Anterior cingulate cortex (tissue), 58 donors: Measurements from ENCODE around the gene ALOX12.

Experiments used
- DNase-seq, 58 donors: peaks; one replicate each; lab custom pipeline; 2025; lab: John Stamatoyannopoulos, UW

Gene ALOX12

GRCh38 chr17:7020894-7021664 lies 25.2 kb downstream of the ALOX12 start:
- DNase-seq: no peak

DNA sequence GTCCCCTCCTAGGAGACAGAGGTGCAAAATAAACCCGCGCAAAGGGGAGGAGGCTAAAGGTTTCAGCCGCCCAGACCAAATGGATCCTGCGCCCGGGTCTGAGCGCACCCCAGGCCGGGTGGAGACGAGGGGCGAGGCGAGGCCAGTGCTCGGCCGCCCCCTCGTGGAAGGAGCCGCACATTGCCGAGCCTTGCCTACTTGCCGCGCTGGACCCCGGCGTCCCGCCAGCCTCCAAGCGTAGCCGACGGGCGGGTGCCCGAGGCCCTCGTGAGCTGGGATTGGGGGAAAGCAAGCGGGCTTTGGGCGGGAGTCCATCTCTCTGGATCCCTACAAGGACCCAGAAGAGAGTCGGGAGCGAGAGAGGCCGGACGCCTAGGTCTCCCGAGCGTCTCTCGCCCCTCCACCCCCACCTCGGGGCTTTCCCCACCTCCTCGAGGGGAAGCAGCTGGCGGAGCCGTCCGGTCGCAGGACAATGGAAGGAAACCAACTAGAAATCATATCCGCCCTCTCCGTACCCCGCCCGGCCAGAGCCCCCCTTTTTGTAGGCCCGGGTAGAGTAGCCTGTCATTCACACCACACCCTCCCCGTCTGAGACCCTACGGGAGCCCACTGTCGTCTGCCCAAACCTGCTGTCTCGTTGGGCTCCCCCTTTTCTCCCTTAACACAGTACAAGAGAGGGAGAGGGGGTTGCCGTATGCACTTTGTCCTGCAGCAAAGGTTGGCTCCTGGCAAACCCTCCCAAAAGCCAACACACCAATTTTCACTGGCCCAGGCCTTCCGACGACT lies 26.3 kb downstream of the ALOX12 start:
- peak in 47 of 58 donors; percentile 11 to 77 (median 42) for DNase-seq

DNA sequence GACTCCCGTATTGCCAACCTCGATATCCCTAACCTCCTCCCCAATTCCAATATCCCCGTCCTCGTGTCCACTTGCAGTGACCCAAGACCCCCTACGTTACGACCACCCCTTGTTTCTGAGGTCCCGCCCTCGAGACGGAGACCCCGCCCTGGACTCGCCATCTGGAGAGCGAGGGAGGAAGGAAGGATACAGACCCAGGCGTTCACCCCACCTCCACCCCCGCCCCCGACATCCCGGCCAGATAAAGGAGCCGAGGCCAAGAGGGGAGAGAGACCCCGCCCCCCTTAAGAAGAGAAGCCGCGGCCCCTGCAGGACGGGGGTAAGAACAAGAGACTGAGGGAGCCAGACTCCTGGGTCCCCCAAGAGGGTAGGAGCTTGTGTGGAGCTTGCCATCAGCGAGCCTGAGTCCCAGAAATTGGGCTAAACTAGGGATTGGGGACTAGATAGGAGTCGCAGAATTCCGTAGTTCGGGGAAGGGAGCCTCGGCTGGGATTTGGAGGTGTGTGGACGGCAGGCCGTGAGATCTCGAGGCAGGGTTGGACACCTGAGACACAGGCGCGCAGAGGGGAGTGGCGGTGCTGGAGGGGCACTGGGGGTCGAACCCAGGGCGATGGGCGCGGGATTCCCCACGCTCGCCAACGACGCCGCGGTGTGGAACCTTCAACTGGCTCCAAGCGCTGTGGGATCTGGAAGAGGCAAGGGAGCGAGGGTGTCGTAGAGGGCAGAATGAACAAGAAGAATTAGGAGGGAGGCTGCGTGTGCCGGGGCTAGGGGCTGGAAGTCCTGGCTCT lies 27.1 kb downstream of the ALOX12 start, which contains the start of gene BCL6B:
Gene BCL6B (plus strand): TSS at position 270 of the 791 bp plus-strand sequence. CDS start 622 bp downstream, outside the sequence.
- DNase-seq: no peak

GRCh38 chr17:7023576-7024401 lies 27.9 kb downstream of the ALOX12 start:
- peak in 49 of 58 donors; percentile 6 to 86 (median 55) for DNase-seq

DNA sequence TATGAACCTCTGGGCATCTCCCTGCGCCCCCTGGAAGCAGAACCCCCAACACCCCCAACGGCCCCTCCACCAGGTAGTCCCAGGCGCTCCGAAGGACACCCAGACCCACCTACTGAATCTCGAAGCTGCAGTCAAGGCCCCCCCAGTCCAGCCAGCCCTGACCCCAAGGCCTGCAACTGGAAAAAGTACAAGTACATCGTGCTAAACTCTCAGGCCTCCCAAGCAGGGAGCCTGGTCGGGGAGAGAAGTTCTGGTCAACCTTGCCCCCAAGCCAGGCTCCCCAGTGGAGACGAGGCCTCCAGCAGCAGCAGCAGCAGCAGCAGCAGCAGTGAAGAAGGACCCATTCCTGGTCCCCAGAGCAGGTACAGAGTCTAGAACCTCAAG lies 28.5 kb downstream of the ALOX12 start:
- DNase-seq: no peak

DNA sequence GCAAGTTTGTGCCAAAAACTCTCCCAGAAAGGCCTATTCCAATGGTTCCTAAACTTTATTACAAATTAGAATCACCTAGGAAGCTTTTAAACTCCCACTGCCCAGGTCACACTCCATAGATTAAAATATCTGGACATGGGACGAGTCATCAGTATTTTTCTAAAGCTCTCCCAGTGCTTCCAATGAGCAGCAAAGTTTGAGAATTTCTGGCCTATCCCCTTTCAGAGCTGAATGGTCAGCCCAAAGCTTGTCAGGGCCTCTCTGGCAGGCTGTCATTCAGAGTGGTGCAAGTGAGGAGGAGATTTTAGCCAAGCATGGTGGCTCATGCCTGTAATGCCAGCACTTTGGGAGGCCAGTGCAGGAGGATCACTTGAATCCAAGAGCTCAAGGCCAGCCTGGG lies 29.4 kb downstream of the ALOX12 start:
- DNase-seq: no peak

- no peak for DNase-seq
These were observed 30.7 kb downstream of the ALOX12 start for GRCh38 chr17:7026471-7027115.

GRCh38 chr17:7027335-7027734 lies 31.5 kb downstream of the ALOX12 start:
- DNase-seq: no peak

- no peak for DNase-seq
These were observed 33.2 kb downstream of the ALOX12 start for GRCh38 chr17:7029096-7029495.

DNA sequence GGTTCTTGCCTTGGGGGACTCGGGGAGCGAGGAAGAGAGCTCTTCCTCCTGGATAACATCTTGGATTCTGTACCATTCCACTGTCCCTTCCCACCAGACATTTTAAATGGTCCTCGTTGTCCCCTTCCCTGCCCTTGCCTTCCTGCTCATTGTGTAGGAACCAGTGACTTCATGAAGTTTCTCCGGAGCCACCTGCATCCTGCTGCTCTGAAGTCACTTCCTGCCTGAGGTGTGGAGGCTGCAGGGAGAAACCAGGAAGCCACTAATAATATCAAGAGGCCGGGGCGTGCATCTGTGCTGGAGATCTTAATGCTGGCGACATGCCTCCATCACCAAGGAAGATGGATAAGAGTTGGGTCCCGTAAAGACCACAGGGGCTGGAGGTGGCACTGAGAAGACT lies 33.8 kb downstream of the ALOX12 start:
- DNase-seq: no peak

GRCh38 chr17:7034955-7035590 lies 39.2 kb downstream of the ALOX12 start:
- no peak for DNase-seq

DNA sequence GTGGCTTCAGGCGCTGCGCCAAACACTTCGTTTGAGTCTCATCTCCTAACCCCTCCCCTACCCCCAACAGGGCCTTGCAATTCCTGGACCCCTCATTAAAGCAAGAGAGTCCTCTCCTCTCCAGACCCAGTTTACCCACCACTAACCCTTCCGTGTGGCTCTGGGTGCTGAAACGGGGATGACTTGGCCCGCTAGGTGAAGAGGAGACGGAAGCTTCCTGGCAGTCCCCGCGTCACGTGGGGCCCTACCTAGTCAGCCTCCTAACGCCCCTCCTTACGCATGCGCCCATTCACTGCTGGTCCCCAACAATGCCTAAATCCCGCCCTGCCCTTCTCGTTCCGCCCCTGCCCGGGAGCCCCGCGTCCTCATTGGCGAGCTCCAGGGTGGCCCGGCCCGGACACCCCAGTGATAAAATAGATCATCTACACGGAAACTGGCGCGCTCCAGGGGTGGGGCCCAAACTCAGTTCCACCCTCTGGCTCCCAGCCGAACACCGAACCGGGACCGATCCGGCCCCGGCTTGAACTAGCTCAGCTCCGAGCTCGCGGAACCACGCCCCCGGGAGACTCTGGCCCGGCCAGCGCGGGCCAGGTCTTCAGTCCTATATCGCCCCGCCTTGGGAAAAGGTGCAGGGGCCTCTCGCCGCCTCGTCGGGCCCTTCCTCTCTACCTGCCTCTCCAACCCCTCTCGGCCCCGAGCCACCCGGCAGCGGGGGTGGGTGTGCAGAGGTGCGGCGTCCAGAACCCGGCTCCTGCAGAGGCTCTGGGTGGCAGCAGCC lies 39.9 kb downstream of the ALOX12 start, which contains the start of gene SLC16A13:
Gene SLC16A13 (plus strand): TSS at position 425 of the 778 bp plus-strand sequence. CDS start 368 bp downstream, outside the sequence.
- peak; percentile 44 to 98 (median 91) for DNase-seq

GRCh38 chr17:7038025-7038862 lies 42.4 kb downstream of the ALOX12 start:
- DNase-seq: no peak

GRCh38 chr17:7039832-7040231 lies 44.0 kb downstream of the ALOX12 start:
- DNase-seq: no peak

- no peak for DNase-seq
These were observed 46.0 kb downstream of the ALOX12 start for GRCh38 chr17:7041607-7042500.
